Body of pancreas (tissue), 4 donors: ENCODE results near the gene CDH7.

Experiments
- CTCF ChIP-seq, 7 experiments: fragments of 450-650 bp in 4 of 7; fragments of 200-600 bp in 3 of 7; sonication (generic) in 3 of 7; IDR thresholded peaks; one replicate each; pipeline ENCODE4 v1.5.1; 2016 to 2019; ENCODE audit warnings: antibody characterized with exemption in 7 of 7
- POLR2A ChIP-seq, 3 donors: fragments of 450-650 bp; IDR thresholded peaks; one replicate each; pipeline ENCODE4 v1.6.1; 2016; ENCODE audit warnings: antibody characterized with exemption in 3 of 3, mild to moderate bottlenecking in 2 of 3

GRCh38 chr18:65846107-65846506 lies 95.3 kb downstream of the CDH7 start:
- TF ChIP-seq CTCF (IDR thresholded peaks at IDR 0.05) = no peak
- no peak for TF ChIP-seq POLR2A (IDR thresholded peaks at IDR 0.05)
